ENCODE results near the gene TMEM221.
A peak's percentile ranks its signal among the peaks of the same experiment; 100 is the strongest.

TMEM221 gene

GRCh38 chr19:17489392-17490030 is 41.0 kb upstream of the TMEM221 start:
- TF ChIP-seq, protein P1, sequence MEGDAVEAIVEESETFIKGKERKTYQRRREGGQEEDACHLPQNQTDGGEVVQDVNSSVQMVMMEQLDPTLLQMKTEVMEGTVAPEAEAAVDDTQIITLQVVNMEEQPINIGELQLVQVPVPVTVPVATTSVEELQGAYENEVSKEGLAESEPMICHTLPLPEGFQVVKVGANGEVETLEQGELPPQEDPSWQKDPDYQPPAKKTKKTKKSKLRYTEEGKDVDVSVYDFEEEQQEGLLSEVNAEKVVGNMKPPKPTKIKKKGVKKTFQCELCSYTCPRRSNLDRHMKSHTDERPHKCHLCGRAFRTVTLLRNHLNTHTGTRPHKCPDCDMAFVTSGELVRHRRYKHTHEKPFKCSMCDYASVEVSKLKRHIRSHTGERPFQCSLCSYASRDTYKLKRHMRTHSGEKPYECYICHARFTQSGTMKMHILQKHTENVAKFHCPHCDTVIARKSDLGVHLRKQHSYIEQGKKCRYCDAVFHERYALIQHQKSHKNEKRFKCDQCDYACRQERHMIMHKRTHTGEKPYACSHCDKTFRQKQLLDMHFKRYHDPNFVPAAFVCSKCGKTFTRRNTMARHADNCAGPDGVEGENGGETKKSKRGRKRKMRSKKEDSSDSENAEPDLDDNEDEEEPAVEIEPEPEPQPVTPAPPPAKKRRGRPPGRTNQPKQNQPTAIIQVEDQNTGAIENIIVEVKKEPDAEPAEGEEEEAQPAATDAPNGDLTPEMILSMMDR (conservative IDR thresholded peaks at IDR 0.05; ENCODE audit: low read depth, low read length): no peak
- no peak overlapping the region for H3K4me3 ChIP-seq (ENCODE audit: low read length)
- no peak for DNase-seq (ENCODE audit: low read depth)

GRCh38 chr19:17488593-17489391 is 40.3 kb upstream of the TMEM221 start:
- TF ChIP-seq, protein P1 (conservative IDR thresholded peaks at IDR 0.05; ENCODE audit: low read depth, low read length): peak; percentile 52
- no peak for DNase-seq (ENCODE audit: low read depth)
- peak overlapping the region; percentile 38 for H3K4me3 ChIP-seq (ENCODE audit: low read length)

- no peak overlapping the region for H3K4me3 ChIP-seq (ENCODE audit: low read length)
- no peak for DNase-seq (ENCODE audit: low read depth)
- TF ChIP-seq, protein P1 (conservative IDR thresholded peaks at IDR 0.05; ENCODE audit: low read depth, low read length): no peak
Measured at GRCh38 chr19:17487284-17488121, 39.0 kb upstream of the TMEM221 start.

DNA sequence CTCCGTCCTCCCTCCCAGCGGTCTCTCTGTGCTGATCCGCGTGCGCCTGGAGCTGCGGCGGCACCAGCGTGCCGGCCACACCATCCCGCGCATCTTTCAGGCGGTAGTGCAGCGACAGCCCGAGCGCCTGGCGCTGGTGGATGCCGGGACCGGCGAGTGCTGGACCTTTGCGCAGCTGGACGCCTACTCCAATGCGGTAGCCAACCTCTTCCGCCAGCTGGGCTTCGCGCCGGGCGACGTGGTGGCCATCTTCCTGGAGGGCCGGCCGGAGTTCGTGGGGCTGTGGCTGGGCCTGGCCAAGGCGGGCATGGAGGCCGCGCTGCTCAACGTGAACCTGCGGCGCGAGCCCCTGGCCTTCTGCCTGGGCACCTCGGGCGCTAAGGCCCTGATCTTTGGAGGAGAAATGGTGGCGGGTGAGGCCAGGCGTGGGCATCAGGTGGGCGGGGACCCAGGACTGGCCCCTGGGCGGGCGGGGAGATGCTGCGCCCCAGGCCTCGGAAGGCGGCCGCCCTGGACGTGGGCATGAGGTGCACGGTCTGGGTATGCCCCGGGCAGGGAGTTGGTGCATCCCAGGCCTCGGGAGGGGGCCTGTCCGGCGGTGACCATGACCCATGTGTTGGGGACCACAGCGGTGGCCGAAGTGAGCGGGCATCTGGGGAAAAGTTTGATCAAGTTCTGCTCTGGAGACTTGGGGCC is 38.2 kb upstream of the TMEM221 start:
- TF ChIP-seq, protein P1 (conservative IDR thresholded peaks at IDR 0.05; ENCODE audit: low read depth, low read length): no peak
- H3K4me3 ChIP-seq (ENCODE audit: low read length): no peak overlapping the region
- no peak for DNase-seq (ENCODE audit: low read depth)

DNA sequence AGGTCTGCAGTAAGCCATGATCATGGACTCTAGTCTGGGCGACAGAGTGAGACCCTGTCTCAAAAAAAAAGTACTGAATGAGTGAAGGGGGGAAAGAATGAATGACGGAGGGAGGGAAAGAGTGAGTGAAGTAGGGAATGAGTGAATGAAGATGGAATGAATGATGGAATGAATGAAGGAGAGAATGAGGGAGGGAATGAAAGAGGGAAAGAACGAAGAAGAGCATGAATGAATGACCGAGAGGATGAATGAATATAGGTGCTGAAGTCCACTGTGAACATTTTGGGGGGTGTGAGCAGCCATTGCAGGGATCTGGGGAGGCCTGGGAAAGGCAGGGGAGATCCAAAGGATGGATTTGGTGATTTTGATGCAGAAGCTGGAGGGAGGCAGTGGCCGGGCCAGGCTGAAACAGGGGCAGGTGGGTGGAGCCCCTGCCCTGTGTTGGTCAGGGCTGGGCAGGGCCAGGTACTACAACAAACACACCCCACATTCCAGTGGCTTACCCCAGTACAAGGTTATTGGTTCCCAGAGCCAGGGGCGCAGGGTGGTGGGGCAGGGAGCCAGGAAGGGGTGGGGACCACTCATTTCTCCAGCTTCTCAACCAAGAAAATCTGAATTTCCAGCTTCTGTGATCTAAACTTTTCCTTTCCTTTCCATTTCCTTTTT is 36.2 kb upstream of the TMEM221 start:
- DNase-seq (ENCODE audit: low read depth): no peak
- no peak overlapping the region for H3K4me3 ChIP-seq (ENCODE audit: low read length)
- TF ChIP-seq, protein P1 (conservative IDR thresholded peaks at IDR 0.05; ENCODE audit: low read depth, low read length): no peak

GRCh38 chr19:17483605-17484002 is 35.1 kb upstream of the TMEM221 start:
- no peak for DNase-seq (ENCODE audit: low read depth)
- TF ChIP-seq, protein P1 (conservative IDR thresholded peaks at IDR 0.05; ENCODE audit: low read depth, low read length): no peak
- H3K4me3 ChIP-seq (ENCODE audit: low read length): no peak overlapping the region
